HL-60 (cell line): ENCODE data around the gene MACF1.

ENCODE experiments used
- DNase-seq, 2 experiments: peaks; one replicate each; pipeline ENCODE4 v3.0.0-alpha.2; 2010 to 2020; ENCODE audit warnings: low read depth in 1 of 2, low spot score in 1 of 2
- H3K27ac ChIP-seq: fragments of 250-450 bp; sonication (Bioruptor Pico); replicated peaks from 2 replicates; pipeline ENCODE4 v1.5.1; 2020; ENCODE audit warnings: mild to moderate bottlenecking, moderate library complexity
- H3K27me3 ChIP-seq: fragments of 250-450 bp; sonication (Bioruptor Pico); 2 replicates; pipeline ENCODE4 v1.5.1; 2021; ENCODE audit warnings: mild to moderate bottlenecking, moderate library complexity; ENCODE audit not compliant: insufficient read depth, poor library complexity, severe bottlenecking
- H3K4me3 ChIP-seq: replicated peaks from 2 replicates; pipeline ENCODE4 v1.5.1; 2011; ENCODE audit warnings: mild to moderate bottlenecking, control low read depth, low read length; ENCODE audit not compliant: insufficient read depth
- CTCF ChIP-seq: IDR thresholded peaks from one replicate; pipeline ENCODE4 v1.5.1; 2011; ENCODE audit warnings: low read length, control low read depth, inconsistent platforms; ENCODE audit not compliant: insufficient read depth
- GABPA ChIP-seq: IDR thresholded peaks from 2 replicates; pipeline ENCODE4 v1.6.1; 2012; ENCODE audit warnings: low read depth
- POLR2AphosphoS5 ChIP-seq: IDR thresholded peaks from 2 replicates; pipeline ENCODE4 v1.6.1; 2012; ENCODE audit warnings: low read depth
- REST ChIP-seq: IDR thresholded peaks from 2 replicates; pipeline ENCODE4 v1.6.1; 2012; ENCODE audit warnings: low read depth; ENCODE audit not compliant: insufficient replicate concordance
- SPI1 ChIP-seq: IDR thresholded peaks from 2 replicates; pipeline ENCODE4 v1.6.1; 2012; ENCODE audit warnings: low read depth, mild to moderate bottlenecking, borderline replicate concordance

The MACF1 gene

GRCh38 chr1:39321979-39322378 lies 117.5 kb downstream of the MACF1 start:
- H3K4me3 ChIP-seq, result no peak overlapping the region
- TF ChIP-seq CTCF (no peak), GABPA (no peak), SPI1 (no peak), REST (no peak), POLR2AphosphoS5 (no peak)
- no peaks in the 10 kb centered on the region for H3K27me3 ChIP-seq
- no peak overlapping the region for H3K27ac ChIP-seq
- no peak for DNase-seq

GRCh38 chr1:39322431-39322830 lies 117.9 kb downstream of the MACF1 start:
- DNase-seq, result no peak
- Histone ChIP-seq H3K27ac (no peak overlapping the region), H3K4me3 (no peak overlapping the region), H3K27me3 (no peaks in the 10 kb centered on the region)
- TF ChIP-seq REST (no peak), SPI1 (no peak)

- H3K27me3 ChIP-seq, result no peaks in the 10 kb centered on the region
These were observed 120.4 kb downstream of the MACF1 start for GRCh38 chr1:39324888-39325287.

More at GRCh38 chr1:39324888-39325287, 120.4 kb downstream of the MACF1 start:
- Histone ChIP-seq H3K27ac (no peak overlapping the region), H3K4me3 (no peak overlapping the region)
- no peak for DNase-seq
- TF ChIP-seq REST (no peak), SPI1 (no peak), CTCF (no peak), GABPA (no peak), POLR2AphosphoS5 (no peak)
